KG1 (cell line): ENCODE results near the gene TRIM65.
"Not testable (repeated sequence)": the region's sequence is repeated elsewhere in the genome, so short reads cannot be mapped to it uniquely, and the experiment has no call there.

Source experiments
- DNase-seq: peaks from one replicate; lab custom pipeline; 2025; lab: John Stamatoyannopoulos, UW

TRIM65 gene

GRCh38 chr17:75851693-75851991, 45.1 kb downstream of the TRIM65 start:
- DNase-seq: not testable (repeated sequence)

GRCh38 chr17:75850928-75851692, 45.6 kb downstream of the TRIM65 start:
- no peak for DNase-seq

- DNase-seq: no peak
These were observed 47.0 kb downstream of the TRIM65 start for GRCh38 chr17:75849724-75850123.

DNA sequence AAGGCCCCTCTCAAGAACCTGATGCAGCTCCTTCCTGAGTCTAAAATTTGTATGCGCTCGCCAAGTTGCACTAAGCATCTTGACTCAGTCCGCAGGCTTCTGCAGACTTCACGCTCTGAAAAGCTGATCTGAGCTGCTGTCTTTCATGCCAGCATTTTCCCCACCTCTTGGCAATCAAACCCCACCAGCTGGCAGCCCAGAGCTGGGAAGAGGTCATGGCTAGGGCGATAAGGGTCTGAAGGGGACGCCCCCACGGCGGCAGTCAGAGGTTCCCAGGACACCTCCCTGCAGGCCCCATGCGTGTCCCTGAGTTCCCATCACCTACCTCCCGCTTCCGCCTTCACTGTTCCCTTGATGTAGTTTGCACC, 47.5 kb downstream of the TRIM65 start:
- DNase-seq: no peak

- no peak for DNase-seq
These were observed 48.0 kb downstream of the TRIM65 start for GRCh38 chr17:75848523-75849278.

- no peak for DNase-seq
These were observed 48.9 kb downstream of the TRIM65 start for GRCh38 chr17:75847614-75848522.

- DNase-seq: no peak
These were observed 49.8 kb downstream of the TRIM65 start for GRCh38 chr17:75846692-75847613.

DNA sequence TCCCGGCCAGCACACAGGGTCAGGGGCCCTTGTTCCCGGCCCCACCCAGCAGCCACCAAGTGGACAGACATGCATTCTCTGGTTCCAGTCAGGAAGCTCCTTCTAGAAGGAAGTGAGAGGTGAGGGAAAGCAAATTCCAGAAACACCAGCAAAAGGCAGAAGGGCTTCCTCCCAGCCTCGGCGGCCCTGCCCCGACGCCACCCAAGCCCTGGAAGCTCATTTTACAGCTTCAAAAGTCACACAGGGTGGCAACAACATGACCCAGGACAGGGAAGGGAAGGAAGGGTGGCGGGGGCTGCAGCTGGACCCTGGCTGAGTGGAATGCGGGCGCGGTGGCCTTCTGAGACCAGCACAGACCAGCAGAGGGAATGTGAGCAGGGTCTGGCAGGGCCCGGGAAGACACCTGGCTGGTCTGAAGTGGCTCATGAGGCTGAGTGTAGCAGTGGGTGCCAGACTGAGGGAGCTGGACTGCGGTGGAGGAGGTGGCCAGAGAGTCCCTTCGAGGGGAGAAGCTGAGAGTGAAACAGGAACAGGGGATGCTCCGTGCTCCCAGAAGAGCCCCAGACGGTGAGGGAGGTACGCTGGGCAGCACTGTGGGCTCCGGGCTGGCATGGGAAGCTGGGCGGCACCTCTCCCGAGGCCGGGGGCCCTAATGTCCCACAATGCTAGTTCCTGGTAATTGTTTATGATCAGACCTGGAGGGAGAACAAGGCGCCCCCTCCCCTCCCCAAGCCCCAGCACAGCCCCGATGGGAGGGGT, 50.6 kb downstream of the TRIM65 start:
- no peak for DNase-seq

- DNase-seq: peak; percentile 59
These were observed 51.6 kb downstream of the TRIM65 start for GRCh38 chr17:75845058-75845711.

GRCh38 chr17:75844530-75845057, 52.2 kb downstream of the TRIM65 start:
- no peak for DNase-seq

DNA sequence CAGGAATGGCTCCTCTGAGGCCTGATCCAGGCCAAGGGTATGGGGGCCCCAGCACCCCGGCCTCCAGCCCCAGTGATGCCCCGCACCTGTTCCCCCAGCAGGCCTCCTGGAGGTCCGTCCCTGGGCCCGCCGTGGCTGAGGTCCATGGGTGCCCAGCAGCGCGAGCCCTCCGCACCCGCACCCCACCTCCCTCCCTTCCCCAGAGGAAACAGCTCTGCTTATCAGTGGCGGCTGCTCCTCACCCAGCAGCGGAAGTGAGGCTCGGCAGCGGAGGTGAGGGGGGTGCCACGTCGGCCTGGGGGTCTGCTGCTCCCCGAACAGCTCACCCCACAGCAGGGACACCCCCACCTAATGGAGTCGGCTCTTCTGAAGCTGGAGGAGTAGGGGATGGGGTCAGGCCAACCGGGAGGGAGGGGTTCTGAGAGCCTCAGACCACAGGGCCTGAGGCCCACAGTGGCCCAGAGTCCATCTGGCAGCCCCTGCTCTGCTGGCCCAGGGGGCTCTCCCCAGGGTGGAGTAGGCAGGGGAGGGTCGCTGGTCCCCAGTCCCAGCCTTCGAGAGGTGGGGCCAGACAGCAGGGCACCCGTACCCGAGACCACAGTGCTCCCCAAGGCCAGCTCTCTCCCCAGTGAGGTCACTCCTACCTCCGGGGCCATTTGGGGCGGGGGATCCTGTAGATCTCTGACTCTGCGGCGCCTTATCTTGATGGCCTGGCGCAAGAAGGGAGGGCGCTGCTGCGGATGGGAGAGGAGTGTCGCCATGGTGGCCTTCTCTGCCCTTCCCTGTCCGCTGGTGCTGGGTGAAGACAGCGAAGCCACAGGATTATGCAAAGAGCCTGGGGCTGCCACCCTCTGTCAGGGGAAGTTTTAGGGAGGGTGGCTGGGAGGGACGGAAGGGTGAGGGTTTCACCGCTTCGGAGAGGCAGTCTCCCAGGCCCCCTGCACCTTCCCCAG, 52.9 kb downstream of the TRIM65 start, which contains the start of gene UNC13D:
Gene UNC13D (minus strand): TSS at position 828 of the 953 bp plus-strand sequence. CDS start 67 bp downstream, at position 761.
- peak; percentile 65 for DNase-seq

GRCh38 chr17:75842963-75843576, 53.7 kb downstream of the TRIM65 start:
- no peak for DNase-seq

- DNase-seq: no peak
These were observed 54.3 kb downstream of the TRIM65 start for GRCh38 chr17:75842411-75842810.

GRCh38 chr17:75840799-75841164, 56.0 kb downstream of the TRIM65 start:
- DNase-seq: no peak

- DNase-seq: no peak
These were observed 56.6 kb downstream of the TRIM65 start for GRCh38 chr17:75839942-75840798.
